ENCODE results near the gene TPRA1. TPM values are rescaled to one million over a fixed set of nuclear protein-coding genes. Genes with fewer than 3 reads are reported as not detected.

TPRA1 gene
- total and polyA plus RNA-seq, 2 of the 4 experiments (the other 2 are of a cell fraction): 17.9 to 40.1 TPM

- Histone ChIP-seq H3K79me1 (ENCODE audit: low read depth in 1 of 2, low read length in 2 of 2) (peaks cover 15 to 72% of the 10 kb centered on the region in 2 experiments), H3K9me1 (ENCODE audit: insufficient read depth, low read length) (peaks cover 33% of the 10 kb centered on the region), H3K36me3 (ENCODE audit: control insufficient read depth, insufficient read depth, low read length) (peaks cover 3% of the 10 kb centered on the region; the same call in 1 of the 2 replicates), H3K56ac (ENCODE audit: extremely low read depth, insufficient read depth, low read length) (no peak overlapping the region), H3K9me3 (ENCODE audit: control insufficient read depth, insufficient read depth, low read length) (no peaks in the 10 kb centered on the region), H2BK15ac (ENCODE audit: low read depth, low read length) (no peak overlapping the region), H3K14ac (replicated peaks; ENCODE audit: low read depth, low read length) (no peak overlapping the region), H4K20me1 (ENCODE audit: insufficient read depth, low read length) (peaks cover 80% of the 10 kb centered on the region), H2AK5ac (ENCODE audit: low read depth, low read length) (no peak overlapping the region), H2BK20ac (ENCODE audit: low read depth, low read length) (no peak overlapping the region), H4K5ac (ENCODE audit: low read depth, low read length) (no peak overlapping the region), H2BK5ac (ENCODE audit: low read depth, low read length, poor library complexity, severe bottlenecking) (no peak overlapping the region), H3K27me3 (ENCODE audit: control insufficient read depth, insufficient read depth, low read length) (no peaks in the 10 kb centered on the region), H3K18ac (ENCODE audit: low read depth, low read length) (no peak overlapping the region), H2AFZ (replicated peaks; ENCODE audit: low read length, poor library complexity) (peak overlapping the region; percentile 14), H4K91ac (ENCODE audit: insufficient read depth, low read depth, low read length) (no peak overlapping the region), H3K23ac (ENCODE audit: low read depth, low read length) (no peak overlapping the region), H3K4ac (ENCODE audit: low read depth, low read length) (no peak overlapping the region), H2BK120ac (ENCODE audit: low read depth, low read length) (no peak overlapping the region), H3K9ac (ENCODE audit: low read depth, low read length) (no peak overlapping the region), H3K4me1 (ENCODE audit: control insufficient read depth, insufficient read depth, low read length) (peaks cover 15% of the 10 kb centered on the region), H2AK9ac (replicated peaks; ENCODE audit: low read depth, low read length, poor library complexity) (no peak overlapping the region), H4K8ac (ENCODE audit: low read depth in 2 of 2, low read length in 2 of 2) (no peak overlapping the region), H3K27ac (ENCODE audit: insufficient read depth, low read length) (no peak overlapping the region), H3K4me2 (ENCODE audit: low read depth, low read length) (no peak overlapping the region), H3K4me3 (ENCODE audit: insufficient read depth, low read depth, low read length) (no peak overlapping the region)
- POLR2A ChIA-PET (ENCODE audit: unreplicated experiment): no interaction called here
- WGBS, 2 experiments (ENCODE audit: extremely low coverage in 2 of 2, insufficient read length in 1 of 2): 100% methylated on average over 1 of the region's 6 CpGs; no CpG with 5 or more reads in 1 of the 2 experiments
- TF ChIP-seq SMC3 (IDR thresholded peaks at IDR 0.05; ENCODE audit: low read depth, low read length) (no peak), CHD1 (IDR thresholded peaks at IDR 0.05; ENCODE audit: low read depth, low read length) (no peak), ELK1 (IDR thresholded peaks at IDR 0.05; ENCODE audit: borderline replicate concordance, low read depth, low read length) (no peak), MAZ (IDR thresholded peaks at IDR 0.05; ENCODE audit: borderline replicate concordance, low read depth, low read length) (no peak), MXI1 (IDR thresholded peaks at IDR 0.05; ENCODE audit: borderline replicate concordance, low read depth, low read length) (no peak), RCOR1 (IDR thresholded peaks at IDR 0.05; ENCODE audit: insufficient replicate concordance, low read length) (no peak), USF2 (IDR thresholded peaks at IDR 0.05; ENCODE audit: low read depth, low read length) (no peak), CEBPB (IDR thresholded peaks at IDR 0.05; ENCODE audit: low read depth, low read length) (no peak), NFE2L2 (IDR thresholded peaks at IDR 0.05; ENCODE audit: low read depth, low read length) (no peak)
- DNase-seq: no peak
- in situ Hi-C loops (cut with MboI; ENCODE audit: low sequenced_read_pairs) (no loop called here), intact Hi-C loops (cut with micrococcal nuclease) (no loop called here), dilution Hi-C loops (cut with HindIII; ENCODE audit: low sequenced_read_pairs, unreplicated experiment) (no loop called here)
- CTCF ChIA-PET: interaction anchor here (2.7 kb wide), 1 partner anchor 11 kb away, joined by 16 read pairs; no protein-coding TSS in a partner anchor
- BruUV-seq (replicated peaks): no TSS peak
- no peak for ATAC-seq (ENCODE audit: low read depth)
Observed at GRCh38 chr3:127585813-127586413, 4.6 kb downstream of the TPRA1 start.
